Activated gamma-delta T cell treated with anti-CD3 and anti-CD28 coated beads, Interleukin-2, amount 50 U/mL, for 16 hours (primary cell): ENCODE measurements around the gene SPATA9.

Experiments used
- DNase-seq: peaks from one replicate; pipeline ENCODE4 v3.0.0-alpha.2; 2020; ENCODE audit warnings: low read depth

SPATA9 gene, protein sequence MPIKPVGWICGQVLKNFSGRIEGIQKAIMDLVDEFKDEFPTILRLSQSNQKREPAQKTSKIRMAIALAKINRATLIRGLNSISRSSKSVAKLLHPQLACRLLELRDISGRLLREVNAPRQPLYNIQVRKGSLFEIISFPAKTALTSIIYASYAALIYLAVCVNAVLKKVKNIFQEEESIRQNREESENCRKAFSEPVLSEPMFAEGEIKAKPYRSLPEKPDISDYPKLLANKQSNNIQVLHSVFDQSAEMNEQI

DNA sequence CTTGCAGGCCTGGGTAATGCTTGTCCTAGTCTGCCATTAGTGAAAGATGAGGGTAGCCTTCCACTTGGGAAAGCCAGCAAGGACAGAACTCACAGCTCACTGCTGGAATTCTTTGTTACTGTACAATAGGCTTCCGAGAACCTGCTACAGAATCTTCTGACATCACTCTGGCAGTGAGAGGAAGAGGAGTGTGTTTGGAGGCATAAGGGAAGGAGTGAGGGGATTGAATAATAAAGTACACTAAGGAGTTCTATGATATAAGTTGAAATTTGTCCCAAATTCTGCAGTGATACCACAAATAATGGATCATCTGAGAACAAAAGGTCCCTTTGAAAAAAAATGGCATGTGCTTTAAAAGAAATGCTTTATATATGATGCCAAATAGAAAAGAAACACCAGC, at the start of gene SPATA9:
SPATA9 (minus strand) TSS at position 101 of the 400 bp plus-strand sequence. CDS start 137 bp downstream, outside the sequence.
- DNase-seq: no peak

DNA sequence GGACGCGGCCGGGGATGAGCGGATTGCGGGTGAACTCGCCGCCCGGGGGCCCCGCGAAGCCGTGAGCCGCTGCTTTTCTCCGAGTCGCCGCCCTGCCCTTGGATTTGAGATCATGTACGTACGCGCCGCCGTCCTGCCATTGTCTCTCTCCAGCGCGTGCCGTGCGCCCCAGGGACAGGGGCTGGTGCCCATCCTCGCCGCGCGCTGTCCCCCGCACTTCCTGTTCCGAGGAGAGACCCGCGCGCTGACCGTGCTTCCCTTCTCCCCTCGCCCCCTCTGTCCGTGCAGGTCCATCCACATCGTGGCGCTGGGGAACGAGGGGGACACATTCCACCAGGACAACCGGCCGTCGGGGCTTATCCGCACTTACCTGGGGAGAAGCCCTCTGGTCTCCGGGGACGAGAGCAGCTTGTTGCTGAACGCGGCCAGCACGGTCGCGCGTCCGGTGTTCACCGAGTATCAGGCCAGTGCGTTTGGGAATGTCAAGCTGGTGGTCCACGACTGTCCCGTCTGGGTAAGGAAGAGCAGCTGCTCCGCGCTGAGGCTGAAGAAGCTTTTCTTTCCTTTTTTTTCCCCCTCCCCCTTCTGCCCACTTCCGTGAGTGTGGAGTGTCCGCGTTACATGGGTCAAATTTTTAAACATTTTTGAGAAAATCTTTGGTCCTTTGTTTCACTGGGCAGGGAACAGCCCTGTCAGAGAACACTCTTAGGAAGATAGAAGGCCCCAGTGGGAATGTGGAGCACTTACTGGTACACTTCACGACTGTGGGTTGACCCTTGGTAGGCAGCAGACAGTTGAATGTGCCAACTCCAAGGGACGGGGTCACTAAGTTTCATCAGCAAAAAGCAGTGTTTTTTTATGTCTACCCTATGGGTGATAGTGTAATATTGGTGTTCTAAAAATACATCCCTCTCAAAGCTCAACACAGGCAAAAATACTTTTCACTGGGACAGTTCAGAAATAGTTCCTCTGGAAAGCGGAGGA, 49.1 kb upstream of the SPATA9 start:
- no peak for DNase-seq

DNA sequence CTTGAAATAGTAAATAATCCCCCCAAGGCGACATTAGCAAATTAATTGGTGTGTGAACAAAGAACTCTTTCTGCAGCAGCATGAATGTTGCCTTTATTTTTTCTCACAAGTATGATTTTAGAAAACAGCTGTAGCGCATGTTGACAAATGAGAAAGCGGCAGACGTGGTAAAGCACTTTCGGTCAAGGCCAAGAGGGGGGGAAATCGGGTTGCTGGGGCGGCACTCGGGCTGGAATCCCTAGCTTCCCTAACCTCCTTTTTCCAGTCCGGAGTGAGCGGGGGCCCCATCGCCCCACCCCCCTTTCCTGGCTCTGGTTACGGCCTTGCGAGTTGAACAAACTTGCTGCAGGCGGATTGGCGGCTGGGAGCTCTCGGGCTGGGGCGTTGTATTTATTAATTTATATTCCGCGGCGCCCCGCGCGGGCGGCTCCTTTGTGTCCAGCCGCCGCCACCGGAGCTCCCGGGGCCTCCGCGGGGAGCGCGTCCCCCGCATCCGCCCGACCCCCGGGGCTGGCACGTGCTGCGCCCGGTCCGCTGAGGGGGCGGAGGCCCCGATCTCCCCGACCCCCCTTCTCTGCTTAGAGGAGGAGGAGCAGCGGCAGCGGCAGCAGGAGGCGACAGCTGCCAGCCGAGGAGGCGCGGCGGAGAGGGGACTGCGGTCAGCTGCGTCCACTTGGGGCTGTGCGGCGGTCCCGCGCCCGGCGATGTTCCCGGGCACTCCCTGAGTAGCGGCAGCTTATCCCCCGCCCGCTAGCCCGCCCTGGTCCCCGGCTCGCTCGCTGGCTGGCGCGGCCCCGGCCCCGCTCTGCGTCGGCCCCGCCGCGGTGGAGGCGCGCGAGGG, 48.2 kb upstream of the SPATA9 start, which contains the start of gene RHOBTB3:
RHOBTB3 (plus strand) TSS at position 607 of the 841 bp plus-strand sequence. CDS start 347 bp downstream, outside the sequence.
- no peak for DNase-seq

DNA sequence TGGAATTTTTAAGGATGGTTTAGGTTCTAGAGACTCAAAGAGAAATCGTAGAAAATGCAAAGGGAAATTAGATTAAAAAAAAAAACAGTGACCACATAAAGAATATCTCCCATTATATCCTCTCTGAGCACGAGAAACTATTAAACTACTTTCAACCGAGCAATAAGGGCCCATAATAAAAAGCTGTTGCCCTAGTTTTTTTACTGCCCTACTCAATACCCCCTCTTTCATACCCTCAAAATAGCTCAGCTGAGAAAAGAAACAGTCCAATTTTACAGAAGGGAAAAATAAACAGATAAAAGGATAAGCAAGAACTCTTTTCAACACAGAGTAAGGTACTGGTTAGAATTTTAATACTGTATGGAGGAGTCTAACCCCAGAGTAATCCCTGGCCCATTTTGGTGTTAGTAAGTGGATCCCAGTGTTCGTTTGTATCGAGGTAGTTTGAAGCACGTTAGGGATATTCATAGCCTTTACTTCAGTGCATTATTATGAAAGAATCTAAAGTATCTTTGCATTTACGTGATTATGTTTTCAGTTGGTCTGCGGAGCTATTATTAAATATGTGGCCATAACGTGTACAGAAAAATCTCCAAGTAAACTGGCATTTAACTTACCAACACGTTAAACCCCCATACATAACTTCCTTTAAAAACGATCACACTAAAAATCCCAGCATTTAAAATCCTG, 47.4 kb upstream of the SPATA9 start:
- no peak for DNase-seq

DNA sequence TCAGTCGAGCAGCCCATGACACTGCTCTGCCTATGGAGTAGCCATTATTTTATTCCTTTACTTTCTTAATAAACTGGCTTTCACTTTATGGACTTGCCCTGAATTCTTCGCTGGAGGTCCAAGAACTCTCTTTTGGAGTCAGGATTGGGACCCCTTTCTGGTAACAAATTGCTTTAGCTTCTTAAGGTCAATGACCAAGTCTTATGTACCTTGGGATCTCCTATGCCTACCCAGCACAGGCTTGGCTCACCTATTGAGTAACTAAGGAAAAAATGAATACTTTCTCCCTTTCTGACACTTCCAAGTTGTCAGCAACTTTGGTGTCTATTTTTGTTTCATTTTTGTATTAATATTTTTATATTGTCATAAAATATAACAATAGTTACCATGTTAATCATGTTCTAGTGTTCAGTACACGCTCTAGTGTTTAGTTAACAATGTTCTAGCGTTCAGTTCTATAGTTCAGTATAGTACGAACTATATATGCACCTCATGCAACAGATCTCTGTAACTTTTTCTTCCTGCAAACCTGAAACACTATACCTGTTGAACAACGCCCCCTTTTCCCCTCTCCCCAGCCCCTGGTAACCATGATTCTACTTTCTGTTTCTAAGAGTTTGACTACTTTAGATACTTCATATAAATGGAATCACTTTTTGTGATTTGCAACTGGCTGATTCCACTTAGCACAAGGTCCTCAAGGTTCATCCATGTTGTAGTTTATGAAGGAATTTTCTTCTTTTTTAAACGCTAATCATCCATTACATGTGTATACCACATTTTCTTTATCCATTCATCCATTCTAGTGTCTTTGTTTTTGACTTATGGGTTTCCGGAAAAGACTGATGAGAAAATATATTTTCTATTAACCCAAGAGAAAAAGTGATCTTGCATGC, 46.6 kb upstream of the SPATA9 start:
- no peak for DNase-seq

DNA sequence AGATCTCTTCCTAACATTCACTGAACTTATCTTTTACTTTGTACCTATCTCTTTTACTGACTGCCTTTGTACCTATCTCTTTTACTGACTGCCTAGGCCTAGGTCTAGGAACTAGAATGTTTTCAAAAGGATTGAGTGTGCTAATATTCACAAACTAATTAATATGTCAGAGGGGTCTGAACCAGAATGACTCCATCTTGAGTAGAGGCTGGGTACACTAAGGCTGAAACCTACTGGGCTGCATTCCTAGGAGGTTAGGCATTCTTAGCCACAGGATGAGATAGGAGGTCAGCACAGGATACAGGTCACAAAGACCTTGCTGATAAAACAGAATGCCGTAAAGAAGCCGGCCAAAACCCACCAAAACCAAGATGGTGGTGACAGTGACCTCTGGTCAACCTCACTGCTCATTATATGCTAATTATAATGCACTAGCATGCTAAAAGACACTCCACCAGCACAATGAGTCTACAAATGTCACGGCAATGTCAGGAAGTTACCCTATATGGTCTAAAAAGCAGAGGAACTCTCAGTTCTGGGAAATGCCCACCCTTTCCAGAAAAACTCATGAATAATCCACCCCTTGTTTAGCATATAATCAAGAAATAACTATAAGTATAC, 45.8 kb upstream of the SPATA9 start:
- no peak for DNase-seq

DNA sequence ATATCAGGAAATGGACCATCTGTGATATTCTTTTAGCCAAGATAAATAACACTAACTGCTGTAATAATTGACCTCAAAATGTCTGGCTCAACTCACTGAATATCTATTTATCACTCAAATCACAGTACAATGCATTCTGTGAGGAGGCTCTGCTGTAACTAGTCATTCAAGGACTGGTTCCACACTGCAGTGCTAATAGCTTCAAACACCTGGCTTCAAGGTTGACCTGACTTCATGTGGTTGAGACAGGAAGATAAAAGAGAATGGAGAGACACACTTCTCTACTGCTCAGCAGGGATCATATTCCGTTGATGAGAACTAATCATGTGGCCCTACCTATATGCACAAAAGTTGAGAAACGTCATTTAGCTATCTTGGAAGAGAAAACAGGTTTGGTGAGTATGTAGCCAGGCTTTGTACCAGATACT, 45.0 kb upstream of the SPATA9 start:
- DNase-seq: no peak

DNA sequence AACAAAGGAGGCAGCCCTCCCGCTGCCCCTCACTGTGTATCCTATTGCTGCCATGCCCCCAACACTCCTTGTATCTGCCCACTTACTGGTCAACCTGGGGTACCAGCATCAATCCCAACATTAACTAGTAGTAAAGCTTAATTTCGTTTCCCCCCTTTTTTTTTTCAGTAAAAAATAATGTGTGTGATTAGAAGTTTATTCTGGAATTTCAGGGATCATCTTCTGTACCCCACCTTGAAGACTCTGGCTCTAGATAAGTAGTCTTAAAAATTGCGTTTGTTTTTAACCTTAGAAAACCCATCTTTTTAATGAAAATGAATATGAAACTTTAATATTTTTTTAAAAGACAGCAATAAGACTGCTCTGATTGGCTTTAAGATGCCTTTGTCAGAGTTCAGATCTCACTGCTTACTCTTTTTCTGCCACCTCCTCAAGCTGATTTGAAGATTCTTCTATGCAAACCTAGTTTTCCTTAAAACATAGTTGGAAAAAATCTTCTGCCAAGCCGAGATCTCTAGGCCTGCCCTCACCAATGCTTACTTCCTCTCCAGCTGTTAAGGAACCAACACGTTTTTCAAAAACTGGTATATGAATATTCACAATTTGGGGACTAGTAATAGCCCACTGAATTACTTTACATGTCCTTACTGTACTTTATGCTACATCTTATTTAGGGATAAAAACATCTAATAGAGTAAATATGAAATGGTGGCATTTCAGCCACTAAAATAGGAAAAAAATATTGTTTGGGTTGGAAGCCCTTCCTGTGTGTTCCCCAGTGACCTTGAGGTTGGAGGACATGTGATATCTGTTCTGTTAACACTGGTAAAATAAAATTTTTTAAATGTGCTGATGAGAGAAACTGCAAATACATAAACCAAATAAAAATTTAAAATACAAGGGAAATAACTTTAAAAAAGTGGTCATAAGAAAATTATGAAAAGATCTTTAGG, 44.3 kb upstream of the SPATA9 start:
- DNase-seq: no peak

DNA sequence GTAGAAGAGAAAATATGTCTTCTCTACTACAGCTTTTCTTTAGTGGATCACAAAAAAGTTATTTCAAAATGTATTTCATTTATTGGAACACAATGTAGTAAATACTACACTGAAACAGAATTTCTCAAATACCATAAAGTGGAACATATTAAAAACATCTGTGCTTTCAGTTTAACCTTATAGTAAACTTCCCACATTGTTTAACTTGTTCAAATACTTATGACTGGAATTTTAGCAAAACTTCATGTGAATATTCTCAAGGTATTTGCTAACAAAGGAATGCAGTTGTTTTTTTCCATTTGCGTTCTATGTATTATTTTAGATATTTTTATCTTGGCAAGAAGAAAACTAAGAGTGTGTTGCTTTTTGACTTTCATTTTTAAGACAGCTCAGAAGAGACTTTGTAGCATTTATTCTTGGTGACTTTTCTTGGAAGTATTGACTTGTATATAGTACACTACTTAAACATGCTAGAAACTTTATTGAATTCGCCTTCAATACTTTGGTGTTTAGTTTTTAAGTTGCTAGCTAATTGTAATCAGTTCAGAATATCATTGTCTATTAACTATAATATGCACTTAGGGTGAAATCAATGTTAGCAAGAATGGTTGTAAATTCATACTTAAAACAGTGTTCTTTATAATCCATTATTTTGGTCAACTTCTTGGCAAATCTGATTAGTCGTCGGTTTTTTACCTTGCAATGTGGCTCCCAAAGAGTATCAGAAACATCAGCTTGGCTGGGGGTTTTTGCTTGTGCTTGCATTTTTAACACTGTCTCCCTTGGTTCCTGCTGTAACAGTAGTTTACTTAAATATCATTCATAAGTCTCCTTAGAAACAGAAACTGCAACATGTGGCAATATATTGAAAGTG, 43.4 kb upstream of the SPATA9 start:
- DNase-seq: no peak

DNA sequence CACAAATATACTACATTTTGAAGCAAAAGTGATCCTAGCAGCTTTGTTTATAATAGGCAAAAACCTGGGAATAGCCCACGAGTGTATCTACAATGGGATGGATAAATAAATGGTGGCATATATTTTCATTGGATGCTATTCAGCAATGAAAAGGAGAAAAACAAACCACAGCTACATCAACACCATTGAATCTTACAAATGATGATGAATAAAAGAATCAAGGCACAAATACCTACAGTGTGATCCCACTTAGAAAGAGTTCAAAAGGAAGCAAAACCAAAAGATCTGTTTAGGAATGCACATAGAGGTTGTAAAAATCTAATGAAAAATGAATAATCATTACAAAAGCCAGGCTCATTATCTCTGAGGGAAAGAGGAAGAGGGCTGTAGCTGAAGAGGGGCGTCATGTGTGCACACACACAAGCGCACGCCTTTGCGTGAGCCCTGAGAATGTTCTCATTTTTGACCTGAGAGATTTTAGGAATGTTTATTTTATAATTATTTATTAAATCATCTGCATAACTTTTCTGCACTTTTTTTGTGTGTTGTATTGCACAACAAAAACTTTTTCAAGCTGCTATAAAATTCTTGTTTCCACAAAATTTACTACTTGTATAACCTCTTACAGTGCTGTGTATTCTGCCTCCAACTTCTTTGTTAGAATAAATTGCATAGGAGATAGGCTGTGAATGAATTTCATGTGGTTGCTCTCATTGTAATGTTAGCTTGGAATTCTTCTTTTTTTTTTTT, 42.5 kb upstream of the SPATA9 start:
- no peak for DNase-seq

DNA sequence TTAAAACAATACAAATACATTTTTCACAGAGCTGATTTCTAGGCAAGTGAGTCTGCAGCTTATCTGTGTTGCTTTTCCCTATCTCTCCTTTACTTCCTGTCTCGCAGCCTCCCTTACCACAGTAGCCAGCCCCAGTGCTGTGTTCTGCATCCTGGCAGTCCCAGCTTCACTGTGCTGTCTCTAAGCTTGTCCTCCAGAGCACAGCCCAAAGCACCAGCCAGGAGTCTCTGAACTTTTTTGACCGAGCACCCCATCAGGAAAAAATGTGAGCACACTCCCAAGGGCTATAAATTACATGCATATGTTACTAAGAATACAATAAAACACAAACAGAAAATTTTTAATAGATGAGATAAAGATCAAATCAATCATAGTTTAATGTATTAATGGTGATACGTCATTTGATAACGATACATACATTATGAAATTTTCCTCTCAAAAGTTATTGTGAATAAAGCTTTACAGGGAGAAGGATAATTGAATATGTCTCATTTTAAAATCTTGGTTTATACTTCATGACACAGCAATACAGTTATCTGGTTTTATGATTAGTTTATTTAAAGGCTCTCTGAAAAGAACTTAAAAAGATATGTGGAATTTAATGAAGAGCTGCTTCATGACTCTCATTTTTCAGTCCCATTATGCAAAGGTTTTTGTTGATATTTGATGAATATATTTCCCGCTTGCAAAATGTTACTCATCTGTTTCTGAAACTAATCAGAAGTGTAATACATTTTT, 41.0 kb upstream of the SPATA9 start:
- no peak for DNase-seq

DNA sequence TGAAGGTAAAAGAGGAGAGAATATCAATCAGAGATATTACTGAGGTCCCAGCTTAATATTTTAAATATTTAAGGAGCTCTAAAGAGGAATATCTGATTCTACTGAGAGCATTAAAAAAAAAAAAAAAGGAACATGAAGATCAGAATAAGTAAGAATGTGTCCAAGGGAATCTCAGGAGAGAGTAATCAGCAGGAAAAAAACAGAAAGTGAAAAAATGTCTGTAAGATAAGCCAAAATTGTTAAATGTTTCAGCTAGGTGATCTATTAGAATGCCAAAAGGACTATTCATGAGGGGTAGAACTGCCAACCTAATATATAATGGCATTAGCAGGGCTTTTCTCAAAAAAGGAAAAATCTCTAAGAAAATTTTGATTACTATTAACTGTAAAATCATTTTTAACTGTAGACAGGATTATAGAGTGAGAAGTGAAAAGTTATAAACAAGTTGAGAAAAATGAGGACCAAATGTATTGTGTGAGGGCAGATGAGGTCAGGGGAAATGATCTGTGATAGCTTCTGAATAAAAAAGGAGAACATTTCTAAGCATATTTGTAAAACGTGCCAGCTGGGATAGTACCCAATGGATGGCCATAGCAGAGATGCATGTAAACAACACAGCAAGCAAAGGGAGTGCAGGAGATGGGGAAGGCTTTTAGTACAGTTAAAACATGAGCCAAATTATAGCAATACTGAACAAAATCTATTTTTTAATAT, 38.9 kb upstream of the SPATA9 start:
- no peak for DNase-seq

DNA sequence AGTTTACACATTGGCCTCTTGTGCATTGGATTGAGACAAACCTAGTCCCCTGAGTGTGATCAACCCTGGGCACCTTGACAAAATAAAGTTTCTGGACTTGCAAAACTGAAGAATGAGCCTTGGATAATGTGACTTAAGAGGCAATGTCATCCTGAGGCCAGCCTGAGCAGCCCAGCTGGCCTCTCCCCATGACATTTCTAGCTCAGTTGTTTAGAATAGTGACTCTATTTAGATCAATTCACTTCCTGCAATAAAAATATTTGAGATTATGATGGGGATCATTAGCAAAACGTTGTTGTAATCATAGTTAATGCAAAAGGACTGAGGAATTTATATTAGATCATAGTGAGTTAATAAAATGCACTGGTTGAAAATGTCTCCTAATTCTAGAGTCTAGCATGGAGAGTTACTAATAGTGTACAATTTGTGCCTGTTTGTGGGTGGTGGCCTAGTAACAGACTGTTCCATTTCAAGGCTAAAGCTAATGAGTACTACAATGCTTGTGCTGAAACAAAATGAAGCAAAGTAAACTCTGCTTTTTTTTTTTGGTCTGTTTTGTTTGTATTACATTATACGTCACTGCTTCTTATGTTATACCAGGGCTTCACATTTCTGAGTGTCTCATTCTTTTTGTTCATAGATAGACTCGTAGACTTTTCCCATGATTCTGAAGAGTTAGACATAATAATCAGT, 37.4 kb upstream of the SPATA9 start:
- no peak for DNase-seq

DNA sequence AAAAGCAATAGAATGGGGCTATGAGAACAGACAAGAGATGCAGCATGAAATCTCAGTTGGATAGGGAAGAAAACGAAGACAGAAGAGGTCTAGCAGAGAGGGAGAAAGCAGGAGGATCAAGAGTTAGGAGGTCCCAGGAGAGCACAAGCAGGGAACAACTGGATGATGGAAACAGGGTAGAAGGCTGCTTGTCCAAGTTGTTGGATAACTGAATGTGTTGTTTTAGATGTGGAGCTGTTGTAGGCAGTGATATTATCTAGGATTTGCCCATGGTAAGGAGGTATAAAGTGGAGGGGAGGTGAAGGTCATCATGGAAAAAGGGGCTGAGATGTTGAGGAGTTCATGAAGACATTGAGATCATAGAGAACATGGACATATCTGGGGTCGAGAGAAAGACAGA, 35.9 kb upstream of the SPATA9 start:
- no peak for DNase-seq

DNA sequence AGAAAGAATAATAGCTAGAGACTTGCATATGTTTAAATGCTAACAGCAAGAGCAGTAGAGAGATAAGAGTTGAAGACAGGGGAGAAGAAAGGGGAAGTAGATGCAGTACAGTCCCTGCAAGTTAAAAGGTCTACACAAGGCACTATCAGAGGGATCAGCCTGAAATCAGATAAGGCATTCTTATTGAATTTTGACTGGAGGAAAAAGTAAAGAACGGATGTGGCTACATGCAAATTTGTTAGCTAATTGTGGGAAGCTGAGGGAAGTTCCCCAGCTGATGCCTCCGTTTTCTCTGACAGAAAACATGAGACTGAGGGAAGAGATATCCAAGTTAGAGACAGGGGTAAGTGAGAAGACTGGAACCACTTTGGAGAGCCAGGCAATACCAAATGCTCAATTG, 35.4 kb upstream of the SPATA9 start:
- no peak for DNase-seq
